Trophoblast cell (in vitro differentiated cells and primary cell): ENCODE measurements around the gene GALNT16.

ENCODE experiments used
- DNase-seq, 2 donors: peaks; one replicate each; pipeline ENCODE4 v3.0.0-alpha.2; 2016
- H2AFZ ChIP-seq: 2 replicates; pipeline ENCODE4 v1.6.1; 2013; ENCODE audit warnings: low read length, moderate library complexity, mild to moderate bottlenecking; ENCODE audit not compliant: insufficient read depth, poor library complexity
- H2AK5ac ChIP-seq: 2 replicates; pipeline ENCODE4 v1.6.1; 2013; ENCODE audit warnings: mild to moderate bottlenecking, low read length
- H2BK120ac ChIP-seq: 2 replicates; pipeline ENCODE4 v1.6.1; 2013; ENCODE audit warnings: low read length, mild to moderate bottlenecking, moderate library complexity; ENCODE audit not compliant: insufficient read depth, poor library complexity
- H2BK12ac ChIP-seq: 2 replicates; pipeline ENCODE4 v1.6.1; 2013; ENCODE audit warnings: mild to moderate bottlenecking, low read length, moderate library complexity
- H2BK5ac ChIP-seq: 2 replicates; pipeline ENCODE4 v1.6.1; 2013; ENCODE audit warnings: low read length, low read depth, moderate library complexity, mild to moderate bottlenecking; ENCODE audit not compliant: poor library complexity
- H3K14ac ChIP-seq: 2 replicates; pipeline ENCODE4 v1.6.1; 2013; ENCODE audit warnings: mild to moderate bottlenecking, low read length
- H3K18ac ChIP-seq: 2 replicates; pipeline ENCODE4 v1.6.1; 2013; ENCODE audit warnings: mild to moderate bottlenecking, low read length
- H3K23ac ChIP-seq: 2 replicates; pipeline ENCODE4 v1.6.1; 2013; ENCODE audit warnings: low read length
- H3K27ac ChIP-seq: 2 replicates; pipeline ENCODE4 v1.5.1; 2013; ENCODE audit warnings: low read depth, mild to moderate bottlenecking, inconsistent platforms, low read length, moderate library complexity
- H3K27me3 ChIP-seq: 2 replicates; pipeline ENCODE4 v1.6.1; 2013; ENCODE audit warnings: inconsistent platforms, mild to moderate bottlenecking, low read length, moderate library complexity; ENCODE audit not compliant: insufficient read depth
- H3K36me3 ChIP-seq, 2 experiments: 1 replicate in 1 of 2; 2 replicates in 1 of 2; pipeline ENCODE4 v1.6.1; 2013; ENCODE audit warnings: low read length in 2 of 2, mild to moderate bottlenecking in 2 of 2, moderate library complexity in 1 of 2; ENCODE audit not compliant: insufficient read depth in 2 of 2, control insufficient read depth in 1 of 2
- H3K4ac ChIP-seq: 2 replicates; pipeline ENCODE4 v1.6.1; 2013; ENCODE audit warnings: low read depth, mild to moderate bottlenecking, low read length, moderate library complexity
- H3K4me1 ChIP-seq, 2 experiments: 1 replicate in 1 of 2; 2 replicates in 1 of 2; pipeline ENCODE4 v1.6.1; 2013; ENCODE audit warnings: low read length in 2 of 2, mild to moderate bottlenecking in 2 of 2, moderate library complexity in 1 of 2; ENCODE audit not compliant: insufficient read depth in 2 of 2, control insufficient read depth in 1 of 2
- H3K4me2 ChIP-seq: 2 replicates; pipeline ENCODE4 v1.6.1; 2013; ENCODE audit warnings: inconsistent platforms, mild to moderate bottlenecking, low read length, moderate library complexity
- H3K4me3 ChIP-seq: 2 replicates; pipeline ENCODE4 v1.5.1; 2013; ENCODE audit warnings: mild to moderate bottlenecking, low read depth, low read length, inconsistent platforms
- H3K79me1 ChIP-seq: one replicate; pipeline ENCODE4 v1.6.1; 2013; ENCODE audit warnings: low read length
- H3K79me2 ChIP-seq: 2 replicates; pipeline ENCODE4 v1.6.1; 2013; ENCODE audit warnings: low read length, mild to moderate bottlenecking; ENCODE audit not compliant: control insufficient read depth, insufficient read depth, poor library complexity
- H3K9ac ChIP-seq: 2 replicates; pipeline ENCODE4 v1.6.1; 2013; ENCODE audit warnings: mild to moderate bottlenecking, low read length
- H3K9me3 ChIP-seq: 2 replicates; pipeline ENCODE4 v1.6.1; 2013; ENCODE audit warnings: low read depth, mild to moderate bottlenecking, control low read depth, inconsistent platforms, low read length; ENCODE audit not compliant: insufficient read depth
- H4K12ac ChIP-seq: 2 replicates; pipeline ENCODE4 v1.6.1; 2013; ENCODE audit warnings: low read depth, mild to moderate bottlenecking, low read length, moderate library complexity
- H4K8ac ChIP-seq: 2 replicates; pipeline ENCODE4 v1.6.1; 2013; ENCODE audit warnings: low read depth, mild to moderate bottlenecking, low read length, moderate library complexity
- H4K91ac ChIP-seq: one replicate; pipeline ENCODE4 v1.6.1; 2013; ENCODE audit warnings: low read depth, mild to moderate bottlenecking, low read length, moderate library complexity
- WGBS: extraction: QIAGEN DNeasy Blood & Tissue Kit; methylation state at CpG from one replicate; pipeline ENCODE4 v1.1.7; 2013; ENCODE audit warnings: missing lambda C conversion rate; ENCODE audit not compliant: insufficient read length, insufficient coverage; ENCODE audit errors: extremely low coverage; 5-methylcytosine and 5-hydroxymethylcytosine counted together

GALNT16 gene

GRCh38 chr14:69226178-69226577 is 33.8 kb upstream of the GALNT16 start:
- Histone ChIP-seq H2AK5ac (no peak overlapping the region), H2AFZ (no peak overlapping the region), H4K91ac (no peak overlapping the region), H3K23ac (no peak overlapping the region), H3K4me1 (no peaks in the 10 kb centered on the region), H3K4me3 (no peak overlapping the region), H3K9ac (no peak overlapping the region), H2BK12ac (no peak overlapping the region), H3K4ac (no peak overlapping the region), H3K14ac (no peak overlapping the region), H2BK5ac (no peak overlapping the region), H3K18ac (no peak overlapping the region), H4K12ac (no peak overlapping the region), H3K79me1 (no peaks in the 10 kb centered on the region), H3K79me2 (no peaks in the 10 kb centered on the region), H3K9me3 (no peaks in the 10 kb centered on the region), H3K27ac (no peak overlapping the region), H3K4me2 (no peak overlapping the region), H3K36me3 (peaks cover 0 to 1% of the 10 kb centered on the region in 2 experiments), H3K27me3 (no peaks in the 10 kb centered on the region), H4K8ac (no peak overlapping the region), H2BK120ac (no peak overlapping the region)
- DNase-seq = no peak
- WGBS = no CpG with 5 or more reads among the region's 9 CpGs

GRCh38 chr14:69226736-69227135 is 33.2 kb upstream of the GALNT16 start:
- no peak overlapping the region for H4K12ac ChIP-seq
- no peak overlapping the region for H2BK12ac ChIP-seq
- no peaks in the 10 kb centered on the region for H3K27me3 ChIP-seq
- H3K14ac ChIP-seq = no peak overlapping the region
- H2BK5ac ChIP-seq = no peak overlapping the region
- no peak overlapping the region for H3K27ac ChIP-seq
- no peak overlapping the region for H2AFZ ChIP-seq
- no peak overlapping the region for H3K9ac ChIP-seq
- H2BK120ac ChIP-seq = no peak overlapping the region
- H4K91ac ChIP-seq = no peak overlapping the region
- no CpG with 5 or more reads among the region's 2 CpGs for WGBS
- no peak overlapping the region for H3K4me3 ChIP-seq
- H3K23ac ChIP-seq = no peak overlapping the region
- no peaks in the 10 kb centered on the region for H3K79me1 ChIP-seq
- H3K4me2 ChIP-seq = no peak overlapping the region
- H3K9me3 ChIP-seq = no peaks in the 10 kb centered on the region
- DNase-seq = no peak
- H3K79me2 ChIP-seq = no peaks in the 10 kb centered on the region
- H4K8ac ChIP-seq = no peak overlapping the region
- H2AK5ac ChIP-seq = no peak overlapping the region
- peaks cover 0 to 2% of the 10 kb centered on the region in 2 experiments for H3K4me1 ChIP-seq
- H3K4ac ChIP-seq = no peak overlapping the region
- peaks cover 0 to 1% of the 10 kb centered on the region in 2 experiments for H3K36me3 ChIP-seq
- H3K18ac ChIP-seq = no peak overlapping the region

GRCh38 chr14:69231486-69231885 is 28.5 kb upstream of the GALNT16 start:
- H2BK120ac ChIP-seq = no peak overlapping the region
- H3K4ac ChIP-seq = no peak overlapping the region
- H3K4me2 ChIP-seq = no peak overlapping the region
- H2BK5ac ChIP-seq = no peak overlapping the region
- DNase-seq = peak in 1 of 2 donors; percentile 1
- H3K14ac ChIP-seq = no peak overlapping the region
- H2AK5ac ChIP-seq = no peak overlapping the region
- H3K9ac ChIP-seq = no peak overlapping the region
- no peaks in the 10 kb centered on the region for H3K27me3 ChIP-seq
- no peak overlapping the region for H3K18ac ChIP-seq
- H4K91ac ChIP-seq = no peak overlapping the region
- no peak overlapping the region for H4K12ac ChIP-seq
- no CpG with 5 or more reads among the region's 2 CpGs for WGBS
- no peak overlapping the region for H3K4me3 ChIP-seq
- H3K79me2 ChIP-seq = no peaks in the 10 kb centered on the region
- no peak overlapping the region for H2AFZ ChIP-seq
- peaks cover 5 to 6% of the 10 kb centered on the region in 2 experiments for H3K36me3 ChIP-seq
- no peak overlapping the region for H3K27ac ChIP-seq
- H3K4me1 ChIP-seq = peaks cover 0 to 2% of the 10 kb centered on the region in 2 experiments
- no peaks in the 10 kb centered on the region for H3K9me3 ChIP-seq
- no peak overlapping the region for H4K8ac ChIP-seq
- H2BK12ac ChIP-seq = no peak overlapping the region
- no peaks in the 10 kb centered on the region for H3K79me1 ChIP-seq
- H3K23ac ChIP-seq = no peak overlapping the region

GRCh38 chr14:69232388-69232787 is 27.6 kb upstream of the GALNT16 start:
- no CpG with 5 or more reads among the region's 3 CpGs for WGBS
- H2AK5ac ChIP-seq = no peak overlapping the region
- peaks cover 8 to 12% of the 10 kb centered on the region in 2 experiments for H3K36me3 ChIP-seq
- H3K4me1 ChIP-seq = peaks cover 0 to 2% of the 10 kb centered on the region in 2 experiments
- H2BK5ac ChIP-seq = no peak overlapping the region
- no peak overlapping the region for H2BK120ac ChIP-seq
- no peak overlapping the region for H3K4me3 ChIP-seq
- H3K14ac ChIP-seq = no peak overlapping the region
- no peak overlapping the region for H3K4ac ChIP-seq
- no peak overlapping the region for H4K8ac ChIP-seq
- H3K9me3 ChIP-seq = no peaks in the 10 kb centered on the region
- no peak overlapping the region for H4K12ac ChIP-seq
- H2BK12ac ChIP-seq = no peak overlapping the region
- H3K9ac ChIP-seq = no peak overlapping the region
- H4K91ac ChIP-seq = no peak overlapping the region
- no peak overlapping the region for H2AFZ ChIP-seq
- no peaks in the 10 kb centered on the region for H3K79me2 ChIP-seq
- no peak for DNase-seq
- H3K27ac ChIP-seq = no peak overlapping the region
- no peaks in the 10 kb centered on the region for H3K79me1 ChIP-seq
- H3K27me3 ChIP-seq = no peaks in the 10 kb centered on the region
- no peak overlapping the region for H3K18ac ChIP-seq
- no peak overlapping the region for H3K23ac ChIP-seq
- no peak overlapping the region for H3K4me2 ChIP-seq
